ENCODE results near the gene GOLGA1. TPM values are rescaled to one million over a fixed set of nuclear protein-coding genes. Genes with fewer than 3 reads are reported as not detected.

The GOLGA1 gene
- total and polyA plus RNA-seq, 2 of the 13 experiments (the other 11 are each of a cell fraction or from before 2014, with no cell fraction given): 12.7 to 15.9 TPM

DNA sequence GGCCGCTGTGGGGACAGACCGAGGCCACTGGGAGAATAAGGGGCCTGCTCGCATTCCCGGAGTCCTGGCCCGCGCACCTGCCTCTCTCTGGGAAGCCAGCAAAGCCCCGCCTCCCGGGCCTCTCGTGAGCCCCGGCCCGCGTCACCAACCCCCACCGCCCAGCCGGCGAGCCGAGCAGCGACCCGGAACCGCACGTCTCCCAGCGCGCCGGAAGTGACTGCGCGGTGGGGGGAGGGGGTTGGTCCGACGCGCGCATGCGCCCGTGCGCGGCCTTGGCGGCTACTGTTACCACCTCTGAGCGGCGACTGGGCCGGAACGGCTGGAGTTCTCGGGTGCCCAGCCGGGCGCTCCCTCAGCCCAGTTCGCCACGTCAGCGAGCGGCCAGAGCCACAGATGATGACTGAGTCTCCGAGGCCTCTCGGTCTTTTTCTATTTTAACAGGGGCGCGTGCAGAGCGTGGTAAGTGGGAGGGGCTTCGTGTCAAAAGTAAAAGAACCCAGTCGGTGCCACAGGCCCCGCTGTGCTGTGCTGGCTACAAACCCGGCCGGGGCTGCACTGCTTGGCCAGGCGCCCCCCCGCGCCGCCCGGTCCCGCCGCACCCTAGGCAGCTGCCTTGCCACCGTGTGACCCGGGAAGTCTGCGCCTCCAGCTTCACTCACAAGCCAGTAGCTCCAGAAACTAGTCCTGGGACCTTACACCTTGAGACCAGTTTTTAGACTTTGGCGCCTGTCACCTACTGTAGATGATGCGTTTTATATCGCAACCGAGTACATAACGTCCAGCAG, at the start of gene GOLGA1 (continued):
- peak; percentile 88 for TF ChIP-seq ZC3H13 (CRISPR knock-in tag; IDR thresholded peaks at IDR 0.05)
- peak; percentile 38; the same call in 1 of the 2 replicates for TF ChIP-seq CHCHD3 (CRISPR knock-in tag; IDR thresholded peaks at IDR 0.05)
- no peak for TF ChIP-seq ZNF282 (IDR thresholded peaks at IDR 0.05; ENCODE audit: partially characterized antibody)
- TF ChIP-seq, protein P1, sequence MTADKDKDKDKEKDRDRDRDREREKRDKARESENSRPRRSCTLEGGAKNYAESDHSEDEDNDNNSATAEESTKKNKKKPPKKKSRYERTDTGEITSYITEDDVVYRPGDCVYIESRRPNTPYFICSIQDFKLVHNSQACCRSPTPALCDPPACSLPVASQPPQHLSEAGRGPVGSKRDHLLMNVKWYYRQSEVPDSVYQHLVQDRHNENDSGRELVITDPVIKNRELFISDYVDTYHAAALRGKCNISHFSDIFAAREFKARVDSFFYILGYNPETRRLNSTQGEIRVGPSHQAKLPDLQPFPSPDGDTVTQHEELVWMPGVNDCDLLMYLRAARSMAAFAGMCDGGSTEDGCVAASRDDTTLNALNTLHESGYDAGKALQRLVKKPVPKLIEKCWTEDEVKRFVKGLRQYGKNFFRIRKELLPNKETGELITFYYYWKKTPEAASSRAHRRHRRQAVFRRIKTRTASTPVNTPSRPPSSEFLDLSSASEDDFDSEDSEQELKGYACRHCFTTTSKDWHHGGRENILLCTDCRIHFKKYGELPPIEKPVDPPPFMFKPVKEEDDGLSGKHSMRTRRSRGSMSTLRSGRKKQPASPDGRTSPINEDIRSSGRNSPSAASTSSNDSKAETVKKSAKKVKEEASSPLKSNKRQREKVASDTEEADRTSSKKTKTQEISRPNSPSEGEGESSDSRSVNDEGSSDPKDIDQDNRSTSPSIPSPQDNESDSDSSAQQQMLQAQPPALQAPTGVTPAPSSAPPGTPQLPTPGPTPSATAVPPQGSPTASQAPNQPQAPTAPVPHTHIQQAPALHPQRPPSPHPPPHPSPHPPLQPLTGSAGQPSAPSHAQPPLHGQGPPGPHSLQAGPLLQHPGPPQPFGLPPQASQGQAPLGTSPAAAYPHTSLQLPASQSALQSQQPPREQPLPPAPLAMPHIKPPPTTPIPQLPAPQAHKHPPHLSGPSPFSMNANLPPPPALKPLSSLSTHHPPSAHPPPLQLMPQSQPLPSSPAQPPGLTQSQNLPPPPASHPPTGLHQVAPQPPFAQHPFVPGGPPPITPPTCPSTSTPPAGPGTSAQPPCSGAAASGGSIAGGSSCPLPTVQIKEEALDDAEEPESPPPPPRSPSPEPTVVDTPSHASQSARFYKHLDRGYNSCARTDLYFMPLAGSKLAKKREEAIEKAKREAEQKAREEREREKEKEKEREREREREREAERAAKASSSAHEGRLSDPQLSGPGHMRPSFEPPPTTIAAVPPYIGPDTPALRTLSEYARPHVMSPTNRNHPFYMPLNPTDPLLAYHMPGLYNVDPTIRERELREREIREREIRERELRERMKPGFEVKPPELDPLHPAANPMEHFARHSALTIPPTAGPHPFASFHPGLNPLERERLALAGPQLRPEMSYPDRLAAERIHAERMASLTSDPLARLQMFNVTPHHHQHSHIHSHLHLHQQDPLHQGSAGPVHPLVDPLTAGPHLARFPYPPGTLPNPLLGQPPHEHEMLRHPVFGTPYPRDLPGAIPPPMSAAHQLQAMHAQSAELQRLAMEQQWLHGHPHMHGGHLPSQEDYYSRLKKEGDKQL (CRISPR knock-in tag; IDR thresholded peaks at IDR 0.05; ENCODE audit: low read depth): no peak
- TF ChIP-seq, protein P2, sequence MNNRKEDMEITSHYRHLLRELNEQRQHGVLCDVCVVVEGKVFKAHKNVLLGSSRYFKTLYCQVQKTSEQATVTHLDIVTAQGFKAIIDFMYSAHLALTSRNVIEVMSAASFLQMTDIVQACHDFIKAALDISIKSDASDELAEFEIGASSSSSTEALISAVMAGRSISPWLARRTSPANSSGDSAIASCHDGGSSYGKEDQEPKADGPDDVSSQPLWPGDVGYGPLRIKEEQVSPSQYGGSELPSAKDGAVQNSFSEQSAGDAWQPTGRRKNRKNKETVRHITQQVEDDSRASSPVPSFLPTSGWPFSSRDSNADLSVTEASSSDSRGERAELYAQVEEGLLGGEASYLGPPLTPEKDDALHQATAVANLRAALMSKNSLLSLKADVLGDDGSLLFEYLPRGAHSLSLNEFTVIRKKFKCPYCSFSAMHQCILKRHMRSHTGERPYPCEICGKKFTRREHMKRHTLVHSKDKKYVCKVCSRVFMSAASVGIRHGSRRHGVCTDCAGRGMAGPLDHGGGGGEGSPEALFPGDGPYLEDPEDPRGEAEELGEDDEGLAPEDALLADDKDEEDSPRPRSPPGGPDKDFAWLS (CRISPR knock-in tag; IDR thresholded peaks at IDR 0.05; ENCODE audit: borderline replicate concordance): no peak
- peak; percentile 80 for TF ChIP-seq TAF1 (CRISPR knock-in tag; IDR thresholded peaks at IDR 0.05)
- TF ChIP-seq, protein P3, sequence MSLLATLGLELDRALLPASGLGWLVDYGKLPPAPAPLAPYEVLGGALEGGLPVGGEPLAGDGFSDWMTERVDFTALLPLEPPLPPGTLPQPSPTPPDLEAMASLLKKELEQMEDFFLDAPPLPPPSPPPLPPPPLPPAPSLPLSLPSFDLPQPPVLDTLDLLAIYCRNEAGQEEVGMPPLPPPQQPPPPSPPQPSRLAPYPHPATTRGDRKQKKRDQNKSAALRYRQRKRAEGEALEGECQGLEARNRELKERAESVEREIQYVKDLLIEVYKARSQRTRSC (CRISPR knock-in tag; IDR thresholded peaks at IDR 0.05; ENCODE audit: low read depth): 0 out of 2 replicates have a peak, but pooled peaks have one; percentile 58
- TF ChIP-seq ZNF816 (CRISPR knock-in tag; IDR thresholded peaks at IDR 0.05; ENCODE audit: borderline replicate concordance): no peak
- TF ChIP-seq FOXM1 (CRISPR knock-in tag; IDR thresholded peaks at IDR 0.05): no peak
- TF ChIP-seq MED13 (CRISPR knock-in tag; IDR thresholded peaks at IDR 0.05): no peak; the same call in 1 of the 2 replicates
- peak; percentile 87; the same call in 1 of the 2 replicates for TF ChIP-seq ZNF747 (CRISPR knock-in tag; IDR thresholded peaks at IDR 0.05; ENCODE audit: borderline replicate concordance)
- peak; percentile 70; the same call in 1 of the 2 replicates for TF ChIP-seq ZNF790 (CRISPR knock-in tag; IDR thresholded peaks at IDR 0.05; ENCODE audit: borderline replicate concordance)
- TF ChIP-seq ADNP (CRISPR knock-in tag; IDR thresholded peaks at IDR 0.05): no peak
- peak; percentile 78 for TF ChIP-seq ZNF792 (CRISPR knock-in tag; IDR thresholded peaks at IDR 0.05)
- TF ChIP-seq, protein P4, sequence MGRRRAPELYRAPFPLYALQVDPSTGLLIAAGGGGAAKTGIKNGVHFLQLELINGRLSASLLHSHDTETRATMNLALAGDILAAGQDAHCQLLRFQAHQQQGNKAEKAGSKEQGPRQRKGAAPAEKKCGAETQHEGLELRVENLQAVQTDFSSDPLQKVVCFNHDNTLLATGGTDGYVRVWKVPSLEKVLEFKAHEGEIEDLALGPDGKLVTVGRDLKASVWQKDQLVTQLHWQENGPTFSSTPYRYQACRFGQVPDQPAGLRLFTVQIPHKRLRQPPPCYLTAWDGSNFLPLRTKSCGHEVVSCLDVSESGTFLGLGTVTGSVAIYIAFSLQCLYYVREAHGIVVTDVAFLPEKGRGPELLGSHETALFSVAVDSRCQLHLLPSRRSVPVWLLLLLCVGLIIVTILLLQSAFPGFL (CRISPR knock-in tag; IDR thresholded peaks at IDR 0.05): no peak

Measured in HepG2 (cell line).